ENCODE data around the gene PSMD4.

The PSMD4 gene

GRCh38 chr1:151265446-151266236 lies 11.1 kb downstream of the PSMD4 start (continued):
- TF ChIP-seq ZNF146 (tag by site-specific recombination; IDR thresholded peaks at IDR 0.05) = no peak
- TF ChIP-seq ZBTB7A (tag by site-specific recombination; IDR thresholded peaks at IDR 0.05; ENCODE audit: low read depth) = no peak
- no peak for TF ChIP-seq ZNF692 (tag by site-specific recombination; IDR thresholded peaks at IDR 0.05)
- no peak for TF ChIP-seq ZBTB44 (tag by site-specific recombination; IDR thresholded peaks at IDR 0.05)
- TF ChIP-seq HIC1 (tag by site-specific recombination; IDR thresholded peaks at IDR 0.05) = no peak

- H3K36me3 ChIP-seq (ENCODE audit: control insufficient read depth in 2 of 2, insufficient read depth in 1 of 2, low read length in 2 of 2) = peaks cover 45 to 78% of the 10 kb centered on the region in 2 experiments; a peak in 2 of 3 replicates
- ChIA-PET CTCF (no interaction called here), POLR2A (interaction anchor here (0.5 kb wide), 1 partner anchor 167 kb away, joined by 5 read pairs; no protein-coding TSS in a partner anchor)
- H3K27ac ChIP-seq (ENCODE audit: extremely low read depth, low read depth, low read length) = no peak overlapping the region
- no peaks in the 10 kb centered on the region for H3K4me1 ChIP-seq (ENCODE audit: control insufficient read depth, insufficient read depth, low read length)
- no peak overlapping the region for H3K4me3 ChIP-seq (ENCODE audit: low read depth, low read length)
- no peaks in the 10 kb centered on the region for H3K9me3 ChIP-seq (ENCODE audit: control insufficient read depth, insufficient read depth, low read depth, low read length)
- TF ChIP-seq PBX3 (CRISPR knock-in tag; IDR thresholded peaks at IDR 0.05) = no peak
- TF ChIP-seq ZNF837 (tag by site-specific recombination; IDR thresholded peaks at IDR 0.05) = no peak
- no peak for TF ChIP-seq MEIS1 (CRISPR knock-in tag; IDR thresholded peaks at IDR 0.05; ENCODE audit: borderline replicate concordance)
- no peak for TF ChIP-seq ZNF585B (tag by site-specific recombination; IDR thresholded peaks at IDR 0.05)
- no peak for TF ChIP-seq ZNF280C (tag by site-specific recombination; IDR thresholded peaks at IDR 0.05)
- TF ChIP-seq PRDM4 (tag by site-specific recombination; IDR thresholded peaks at IDR 0.05) = no peak
- TF ChIP-seq PRDM10 (tag by site-specific recombination; IDR thresholded peaks at IDR 0.05) = no peak
- TF ChIP-seq ZNF394 (tag by site-specific recombination; IDR thresholded peaks at IDR 0.05; ENCODE audit: borderline replicate concordance) = no peak
- no peak for TF ChIP-seq TSHZ1 (tag by site-specific recombination; IDR thresholded peaks at IDR 0.05; ENCODE audit: borderline replicate concordance)
- no peak for TF ChIP-seq GFI1B (tag by site-specific recombination; IDR thresholded peaks at IDR 0.05)
These were observed 11.8 kb downstream of the PSMD4 start for GRCh38 chr1:151266315-151266714.

Measured in HEK293 (cell line).